Measurements from ENCODE around the gene NCAPD2.

- TF ChIP-seq YY1 (IDR thresholded peaks at IDR 0.05; ENCODE audit: insufficient read depth, insufficient read length) (no peak), ZNF274 (IDR thresholded peaks at IDR 0.05; ENCODE audit: low read depth, low read length) (no peak)
Measured at GRCh38 chr12:6469609-6470374, 24.1 kb upstream of the NCAPD2 start.

Data from NT2/D1 (cell line).